AG04449 (cell line): ENCODE results near the gene WDFY3.

Experiments used
- CTCF ChIA-PET: fragments of 350-600 bp; formaldehyde crosslinking; extraction: SDS; loops from one replicate; lab custom pipeline; 2021; ENCODE audit warnings: antibody characterized with exemption; lab: Yijun Ruan, JAX
- POLR2A ChIA-PET: fragments of 400-600, 350-600 bp; formaldehyde crosslinking; extraction: SDS; loops from one replicate; lab custom pipeline; 2020; ENCODE audit warnings: antibody characterized with exemption, inconsistent platforms; lab: Yijun Ruan, JAX
- DNase-seq: peaks from one replicate; pipeline ENCODE4 v3.0.0-alpha.2; 2010; ENCODE audit warnings: low read depth, low spot score
- H3K4me3 ChIP-seq: 2 replicates; pipeline ENCODE4 v1.5.1; 2011; ENCODE audit warnings: low read depth, mild to moderate bottlenecking, control low read depth, low read length
- TF ChIP-seq, protein P1 (sequence below): IDR thresholded peaks from one replicate; pipeline ENCODE4 v1.5.1; 2011; ENCODE audit warnings: mild to moderate bottlenecking, moderate library complexity, low read length, control low read depth, inconsistent platforms; ENCODE audit not compliant: insufficient read depth; ENCODE audit errors: missing control alignments

The WDFY3 gene

DNA sequence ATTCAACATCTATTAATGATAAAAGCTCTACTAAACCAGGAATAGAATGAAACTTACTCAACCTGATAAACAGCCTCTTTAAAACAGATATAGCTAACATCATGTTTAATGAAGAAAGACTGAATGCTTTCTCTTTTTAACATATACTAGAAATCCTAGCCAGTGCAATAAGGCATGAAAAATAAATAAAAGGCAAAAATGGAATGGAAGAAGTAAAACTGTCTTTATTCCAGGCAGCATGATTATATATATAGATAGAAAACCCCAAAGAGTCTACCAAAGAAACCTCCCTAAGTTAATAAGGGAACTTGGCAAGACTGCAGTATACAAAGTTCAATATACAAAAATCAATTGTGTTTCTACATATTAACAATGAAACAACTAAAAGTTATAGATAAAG, 25.5 kb downstream of the WDFY3 start:
- ChIA-PET CTCF (interaction anchor here (0.9 kb wide), 1 partner anchor 8 kb away, joined by 3 read pairs; no protein-coding TSS in a partner anchor), POLR2A (no interaction called here)
- TF ChIP-seq, protein P1, sequence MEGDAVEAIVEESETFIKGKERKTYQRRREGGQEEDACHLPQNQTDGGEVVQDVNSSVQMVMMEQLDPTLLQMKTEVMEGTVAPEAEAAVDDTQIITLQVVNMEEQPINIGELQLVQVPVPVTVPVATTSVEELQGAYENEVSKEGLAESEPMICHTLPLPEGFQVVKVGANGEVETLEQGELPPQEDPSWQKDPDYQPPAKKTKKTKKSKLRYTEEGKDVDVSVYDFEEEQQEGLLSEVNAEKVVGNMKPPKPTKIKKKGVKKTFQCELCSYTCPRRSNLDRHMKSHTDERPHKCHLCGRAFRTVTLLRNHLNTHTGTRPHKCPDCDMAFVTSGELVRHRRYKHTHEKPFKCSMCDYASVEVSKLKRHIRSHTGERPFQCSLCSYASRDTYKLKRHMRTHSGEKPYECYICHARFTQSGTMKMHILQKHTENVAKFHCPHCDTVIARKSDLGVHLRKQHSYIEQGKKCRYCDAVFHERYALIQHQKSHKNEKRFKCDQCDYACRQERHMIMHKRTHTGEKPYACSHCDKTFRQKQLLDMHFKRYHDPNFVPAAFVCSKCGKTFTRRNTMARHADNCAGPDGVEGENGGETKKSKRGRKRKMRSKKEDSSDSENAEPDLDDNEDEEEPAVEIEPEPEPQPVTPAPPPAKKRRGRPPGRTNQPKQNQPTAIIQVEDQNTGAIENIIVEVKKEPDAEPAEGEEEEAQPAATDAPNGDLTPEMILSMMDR: no peak
- DNase-seq: no peak
- no peak overlapping the region for H3K4me3 ChIP-seq

DNA sequence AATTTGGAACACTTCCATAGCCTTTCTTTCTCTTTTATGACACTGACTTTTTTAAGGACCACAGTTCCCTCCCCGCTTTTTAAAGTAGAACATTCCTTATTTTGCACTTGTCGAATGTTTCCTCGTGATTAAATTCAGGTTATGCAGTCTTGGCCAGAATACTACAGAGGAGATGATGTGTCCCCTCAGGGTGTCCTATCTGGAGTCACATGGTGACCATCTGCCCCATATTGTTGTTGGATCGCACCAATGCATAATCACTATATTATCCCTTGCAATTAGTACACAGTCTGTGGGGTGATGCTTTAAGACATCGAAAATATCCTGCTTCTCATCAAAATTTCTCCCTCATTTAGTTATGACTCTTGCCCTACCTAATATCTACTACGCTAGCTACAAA, 27.4 kb downstream of the WDFY3 start:
- H3K4me3 ChIP-seq: no peak overlapping the region
- no peak for DNase-seq
- ChIA-PET POLR2A (no interaction called here), CTCF (no interaction called here)
- TF ChIP-seq, protein P1: no peak

DNA sequence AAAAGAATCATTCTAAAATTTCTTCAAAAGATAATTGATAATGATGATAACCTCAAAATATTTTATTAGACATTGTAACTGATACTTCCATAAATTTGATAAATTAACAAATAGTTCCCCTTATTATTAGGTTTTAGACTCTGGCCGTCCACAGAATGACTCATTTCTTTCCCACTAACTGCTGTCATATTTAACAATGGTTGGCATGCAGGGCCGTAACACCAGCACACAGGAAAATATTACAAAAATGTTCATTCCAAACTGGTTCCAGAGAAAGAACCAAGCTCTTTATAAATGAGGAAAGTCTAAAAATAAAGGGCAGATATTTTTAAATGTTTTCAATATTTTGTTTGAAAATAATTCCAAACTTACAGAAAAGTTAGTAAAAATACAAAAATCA, 28.2 kb downstream of the WDFY3 start:
- DNase-seq: no peak
- ChIA-PET POLR2A (no interaction called here), CTCF (no interaction called here)
- TF ChIP-seq, protein P1: no peak
- H3K4me3 ChIP-seq: no peak overlapping the region

DNA sequence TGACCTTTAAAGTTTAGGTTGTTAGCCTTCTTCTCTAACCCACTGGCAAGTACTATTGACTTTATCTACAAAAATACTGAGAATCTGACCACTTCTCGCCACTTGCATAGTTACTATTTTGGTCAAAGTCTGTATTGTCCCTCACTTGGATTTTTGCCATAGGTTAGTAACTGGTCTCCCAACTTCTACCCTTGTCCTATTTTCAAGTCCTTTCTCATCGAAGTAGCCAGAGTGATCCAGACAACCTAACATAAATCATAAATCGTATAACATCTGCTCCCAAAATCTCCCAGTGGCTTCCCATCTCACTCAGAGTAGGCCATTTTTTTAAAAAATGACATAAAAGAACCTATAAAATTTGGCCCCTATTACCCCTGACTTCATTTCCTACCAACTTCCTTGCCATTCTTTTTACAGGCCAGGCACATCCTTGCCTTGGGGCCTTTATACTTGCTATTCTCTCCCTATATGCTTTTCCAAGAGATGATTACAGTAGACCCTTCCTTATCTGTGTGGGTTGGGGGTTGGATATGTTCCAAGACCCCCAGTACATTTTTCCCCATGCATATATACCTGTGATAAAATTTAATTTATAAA, 29.0 kb downstream of the WDFY3 start:
- CTCF ChIA-PET: no interaction called here
- TF ChIP-seq, protein P1: no peak
- no peak for DNase-seq
- POLR2A ChIA-PET: no interaction called here
- no peak overlapping the region for H3K4me3 ChIP-seq

DNA sequence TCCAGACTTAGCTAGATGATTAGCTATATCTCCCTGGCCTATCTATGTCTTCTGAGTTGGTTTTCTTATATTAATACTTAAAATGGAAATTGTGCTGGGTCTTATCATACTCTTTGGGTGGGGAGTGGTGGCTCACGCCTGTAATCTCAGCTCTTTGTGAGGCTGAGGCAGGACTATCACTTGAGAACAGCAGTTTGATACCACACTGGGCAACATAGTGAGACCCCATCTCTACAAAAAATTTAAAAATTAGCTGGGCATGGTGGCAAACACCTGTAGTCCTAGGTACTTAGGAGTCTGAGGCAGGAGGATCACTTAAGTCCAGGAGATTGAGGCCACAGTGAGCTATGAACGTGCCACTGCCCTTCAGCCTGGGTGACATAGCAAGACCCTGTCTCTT, 30.4 kb downstream of the WDFY3 start:
- POLR2A ChIA-PET: no interaction called here

DNA sequence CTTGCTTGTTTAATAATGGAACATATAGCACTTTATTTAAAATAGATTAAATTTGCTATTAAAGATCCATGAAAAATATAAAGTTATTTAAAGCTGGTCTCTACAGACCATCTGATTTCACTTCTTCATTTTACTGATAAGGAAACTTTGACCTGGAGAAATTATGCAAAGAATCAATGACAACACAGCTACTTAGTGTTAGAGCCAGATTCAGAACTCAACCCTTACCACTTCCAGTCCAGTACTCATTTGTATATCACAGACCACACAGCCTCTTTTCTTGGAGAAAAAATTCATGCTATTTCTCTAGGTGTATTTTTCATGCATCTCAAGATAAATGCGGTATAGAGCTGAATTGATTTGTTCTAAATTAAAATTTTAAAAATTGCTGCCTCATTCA, 34.0 kb downstream of the WDFY3 start:
- CTCF ChIA-PET: interaction anchor here (1.0 to 1.1 kb wide), 2 partner anchors 11 to 14 kb away, joined by 3 read pairs; no protein-coding TSS in a partner anchor
- POLR2A ChIA-PET: no interaction called here
- TF ChIP-seq, protein P1: no peak
- no peak overlapping the region for H3K4me3 ChIP-seq
- no peak for DNase-seq

More for the DNA sequence above, 30.4 kb downstream of the WDFY3 start:
- TF ChIP-seq, protein P1: no peak
- CTCF ChIA-PET: no interaction called here
- no peak overlapping the region for H3K4me3 ChIP-seq
- no peak for DNase-seq
